Activated T-cell treated with anti-CD3 and anti-CD28 coated beads for 1 hour (primary cell): Measurements from ENCODE around the gene TFG.

ENCODE experiments used
- DNase-seq: peaks from one replicate; pipeline ENCODE4 v3.0.0-alpha.2; 2020; ENCODE audit warnings: low read depth

Gene TFG

GRCh38 chr3:100706365-100706764, 2.9 kb upstream of the TFG start:
- no peak for DNase-seq

- no peak for DNase-seq
Observed at GRCh38 chr3:100708644-100708988, 678 bp upstream of the TFG start.

GRCh38 chr3:100709842-100710260, 557 bp downstream of the TFG start:
- peak; percentile 15 for DNase-seq

GRCh38 chr3:100710261-100710968, 1.1 kb downstream of the TFG start:
- peak; percentile 16 for DNase-seq

- no peak for DNase-seq
Observed at GRCh38 chr3:100715176-100715575, 5.9 kb downstream of the TFG start.

GRCh38 chr3:100717063-100717462, 7.8 kb downstream of the TFG start:
- DNase-seq: no peak

GRCh38 chr3:100717637-100718487, 8.6 kb downstream of the TFG start:
- no peak for DNase-seq

- no peak for DNase-seq
Observed at GRCh38 chr3:100719136-100719535, 9.8 kb downstream of the TFG start.

- DNase-seq: no peak
Observed at GRCh38 chr3:100720426-100720825, 11.1 kb downstream of the TFG start.

GRCh38 chr3:100725935-100726513, 16.7 kb downstream of the TFG start:
- no peak for DNase-seq

- no peak for DNase-seq
Observed at GRCh38 chr3:100726706-100727105, 17.4 kb downstream of the TFG start.

- DNase-seq: no peak
Observed at GRCh38 chr3:100730524-100730923, 21.2 kb downstream of the TFG start.

GRCh38 chr3:100732435-100732834, 23.1 kb downstream of the TFG start:
- DNase-seq: no peak

GRCh38 chr3:100737334-100737733, 28.0 kb downstream of the TFG start:
- DNase-seq: no peak

- DNase-seq: no peak
Observed at GRCh38 chr3:100740207-100740606, 30.9 kb downstream of the TFG start.

GRCh38 chr3:100743535-100743934, 34.2 kb downstream of the TFG start:
- no peak for DNase-seq

- DNase-seq: no peak
Observed at GRCh38 chr3:100744671-100745070, 35.4 kb downstream of the TFG start.

- no peak for DNase-seq
Observed at GRCh38 chr3:100745617-100746016, 36.3 kb downstream of the TFG start.

- DNase-seq: no peak
Observed at GRCh38 chr3:100746092-100746491, 36.8 kb downstream of the TFG start.

- no peak for DNase-seq
Observed at GRCh38 chr3:100748220-100748619, 38.9 kb downstream of the TFG start.

GRCh38 chr3:100748967-100749366, 39.7 kb downstream of the TFG start:
- DNase-seq: no peak

GRCh38 chr3:100753846-100754245, 44.6 kb downstream of the TFG start:
- DNase-seq: no peak
